Hepatocyte (in vitro differentiated cells): ENCODE measurements around the gene PSMD5.

Experiments
- EZH2 ChIP-seq: fragments of 200-600 bp; sonication (generic); IDR thresholded peaks from 2 replicates; pipeline ENCODE4 v1.6.1; 2016; ENCODE audit warnings: antibody characterized with exemption, mild to moderate bottlenecking, borderline replicate concordance
- TF ChIP-seq, protein P1 (sequence below): fragments of 200-600 bp; sonication (generic); IDR thresholded peaks from 2 replicates; pipeline ENCODE4 v1.5.1; 2016; ENCODE audit warnings: antibody characterized with exemption, mild to moderate bottlenecking; ENCODE audit not compliant: poor library complexity

GRCh38 chr9:120885457-120885856 lies 42.7 kb upstream of the PSMD5 start:
- TF ChIP-seq, protein P1, sequence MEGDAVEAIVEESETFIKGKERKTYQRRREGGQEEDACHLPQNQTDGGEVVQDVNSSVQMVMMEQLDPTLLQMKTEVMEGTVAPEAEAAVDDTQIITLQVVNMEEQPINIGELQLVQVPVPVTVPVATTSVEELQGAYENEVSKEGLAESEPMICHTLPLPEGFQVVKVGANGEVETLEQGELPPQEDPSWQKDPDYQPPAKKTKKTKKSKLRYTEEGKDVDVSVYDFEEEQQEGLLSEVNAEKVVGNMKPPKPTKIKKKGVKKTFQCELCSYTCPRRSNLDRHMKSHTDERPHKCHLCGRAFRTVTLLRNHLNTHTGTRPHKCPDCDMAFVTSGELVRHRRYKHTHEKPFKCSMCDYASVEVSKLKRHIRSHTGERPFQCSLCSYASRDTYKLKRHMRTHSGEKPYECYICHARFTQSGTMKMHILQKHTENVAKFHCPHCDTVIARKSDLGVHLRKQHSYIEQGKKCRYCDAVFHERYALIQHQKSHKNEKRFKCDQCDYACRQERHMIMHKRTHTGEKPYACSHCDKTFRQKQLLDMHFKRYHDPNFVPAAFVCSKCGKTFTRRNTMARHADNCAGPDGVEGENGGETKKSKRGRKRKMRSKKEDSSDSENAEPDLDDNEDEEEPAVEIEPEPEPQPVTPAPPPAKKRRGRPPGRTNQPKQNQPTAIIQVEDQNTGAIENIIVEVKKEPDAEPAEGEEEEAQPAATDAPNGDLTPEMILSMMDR: no peak
- no peak for TF ChIP-seq EZH2
